Stimulated activated CD4-positive, alpha-beta T cell treated with anti-CD3 and anti-CD28 coated beads, TNF-alpha, amount 100 ng/mL, for 1 hour (primary cell): ENCODE data around the gene ZBTB20.

Source experiments
- DNase-seq, 3 donors: peaks; one replicate each; pipeline ENCODE4 v3.0.0-alpha.2; 2020; ENCODE audit warnings: low read depth in 3 of 3, low spot score in 1 of 3

Gene ZBTB20

DNA sequence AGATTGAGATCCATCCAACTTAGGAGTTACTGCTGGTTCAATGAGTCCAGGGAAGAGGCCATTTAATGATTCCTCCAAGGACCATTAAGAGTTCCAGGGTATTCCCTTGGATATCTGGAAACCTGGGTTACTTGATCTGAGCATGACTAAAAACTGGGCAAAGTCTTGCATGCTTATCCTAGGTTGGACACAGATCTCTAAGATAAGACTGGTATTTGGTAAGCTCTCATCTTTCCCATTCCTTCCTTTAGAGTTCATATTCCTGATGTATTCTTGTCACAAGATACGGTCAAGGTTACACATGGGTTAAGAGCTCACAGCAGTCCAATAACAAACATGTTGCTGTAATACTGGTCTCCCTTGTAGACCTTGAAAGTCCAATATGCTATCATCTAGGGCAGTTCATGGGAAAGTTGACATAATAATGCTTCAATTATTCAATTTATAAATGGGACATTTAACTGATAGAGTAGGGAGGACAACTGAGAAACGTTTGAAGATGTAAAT, 551.5 kb downstream of the ZBTB20 start:
- no peak for DNase-seq

DNA sequence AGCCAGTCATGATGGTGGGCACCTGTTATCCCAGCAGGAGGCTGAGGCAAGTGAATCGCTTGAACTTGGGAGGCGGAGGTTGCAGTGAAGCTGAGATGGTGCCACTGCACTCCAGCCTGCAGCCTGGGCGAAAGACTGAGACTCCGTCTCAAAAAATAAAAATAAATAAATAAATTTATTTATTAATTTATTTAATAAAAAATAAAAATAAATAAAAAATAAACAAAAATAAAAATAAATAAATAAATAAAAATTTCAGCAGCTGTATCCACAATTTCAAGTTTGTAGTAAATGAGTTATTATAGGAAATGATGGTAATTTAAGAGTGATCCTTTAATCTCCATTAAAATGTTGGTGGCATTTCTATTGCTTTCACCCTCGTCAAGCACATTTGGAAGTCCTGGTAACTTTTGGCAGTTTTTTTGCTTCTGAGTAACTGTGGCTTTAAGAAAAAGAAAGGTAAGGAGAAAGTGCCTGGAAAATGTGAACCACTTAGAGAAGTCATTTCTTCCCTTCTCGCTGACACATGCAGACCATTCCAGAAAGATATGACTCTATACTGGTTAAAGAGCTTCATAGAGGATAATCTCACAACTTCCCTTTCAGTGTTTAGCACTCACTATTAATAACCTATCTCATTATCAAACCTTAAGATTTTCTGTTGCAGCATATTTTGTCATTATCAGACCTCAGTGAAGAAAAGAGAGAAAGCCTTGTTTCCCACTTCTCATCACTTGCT, 556.6 kb downstream of the ZBTB20 start:
- DNase-seq, result no peak

DNA sequence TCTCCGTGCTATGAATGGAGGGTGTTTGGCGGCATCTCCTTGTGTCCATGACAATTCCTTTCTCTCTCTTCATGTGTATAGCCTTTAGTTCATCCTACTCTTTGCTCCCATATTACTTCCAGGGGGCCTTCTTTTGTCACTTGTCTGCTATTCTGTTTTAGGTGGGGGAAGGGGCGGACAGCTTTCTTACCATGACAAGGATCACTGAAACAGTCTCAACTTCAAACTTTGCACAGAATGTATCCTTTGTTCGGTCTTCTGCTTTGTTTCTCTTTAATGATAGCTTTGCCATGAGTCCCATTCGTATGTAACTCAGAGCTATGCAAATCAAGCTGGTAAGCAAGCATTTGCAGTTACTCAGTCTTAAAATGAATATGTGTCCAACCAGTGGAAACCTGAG, 559.1 kb downstream of the ZBTB20 start:
- no peak for DNase-seq

DNA sequence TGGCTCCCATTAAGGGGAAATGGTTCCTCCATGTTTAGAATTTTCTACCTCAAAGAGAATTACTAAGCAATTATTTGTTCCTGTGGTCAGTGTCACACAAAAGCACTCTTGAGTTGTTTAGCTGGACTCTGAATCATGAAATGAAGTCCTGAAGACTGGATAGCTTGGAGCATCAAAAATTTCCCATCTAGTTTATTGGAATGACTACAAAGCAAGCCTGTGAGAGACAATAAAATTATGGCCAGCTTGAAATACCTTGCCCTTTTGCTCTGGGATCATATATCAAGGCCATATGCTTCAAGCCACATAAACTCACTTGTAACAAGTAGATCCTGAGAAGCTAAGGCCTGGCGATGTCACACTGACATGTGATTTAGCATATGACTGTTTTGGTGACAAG, 561.0 kb downstream of the ZBTB20 start:
- no peak for DNase-seq

DNA sequence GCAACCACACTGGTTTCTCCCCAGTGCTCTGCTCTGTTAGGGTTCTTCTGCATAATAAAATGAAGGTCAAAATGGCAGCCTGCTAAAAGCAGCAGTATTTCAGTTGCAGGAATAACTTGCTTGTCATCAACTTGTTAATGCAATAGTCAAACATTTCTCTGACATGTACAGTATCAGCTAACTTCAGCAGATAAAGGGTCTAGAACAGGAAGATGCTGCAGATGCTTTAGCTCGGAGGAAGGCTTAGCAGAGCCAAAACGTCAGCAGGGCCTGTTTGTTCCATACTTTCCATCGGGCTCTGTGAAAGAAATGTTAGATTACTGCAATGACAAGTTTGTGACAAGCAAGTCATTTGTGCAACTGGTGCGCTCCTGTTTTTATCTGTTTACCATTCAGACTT, 561.4 kb downstream of the ZBTB20 start:
- no peak for DNase-seq

- DNase-seq, result no peak
Observed at GRCh38 chr3:114584734-114585371, 562.2 kb downstream of the ZBTB20 start.

DNA sequence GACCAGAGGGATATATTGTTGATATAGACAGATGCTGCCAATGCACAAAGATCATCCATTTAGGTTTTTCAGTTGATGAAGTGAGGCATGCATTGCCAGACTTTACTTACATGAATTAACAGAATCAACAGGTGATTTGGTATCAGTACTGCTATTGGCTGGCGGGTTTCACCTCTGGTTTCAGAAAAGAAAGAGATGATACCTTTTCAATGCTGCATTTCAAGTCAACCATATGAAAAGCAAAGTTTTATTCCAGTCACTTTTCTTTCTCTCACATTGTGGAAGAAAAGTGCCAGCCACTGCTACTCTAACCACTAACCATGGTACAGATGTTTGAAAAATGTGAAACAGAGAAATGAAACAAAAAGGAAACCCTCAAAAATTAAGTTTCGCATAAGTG, 564.2 kb downstream of the ZBTB20 start:
- no peak for DNase-seq

GRCh38 chr3:114572364-114573062, 574.6 kb downstream of the ZBTB20 start:
- DNase-seq, result no peak

GRCh38 chr3:114571363-114571762, 575.7 kb downstream of the ZBTB20 start:
- DNase-seq, result no peak

GRCh38 chr3:114569186-114569585, 577.9 kb downstream of the ZBTB20 start:
- no peak for DNase-seq

DNA sequence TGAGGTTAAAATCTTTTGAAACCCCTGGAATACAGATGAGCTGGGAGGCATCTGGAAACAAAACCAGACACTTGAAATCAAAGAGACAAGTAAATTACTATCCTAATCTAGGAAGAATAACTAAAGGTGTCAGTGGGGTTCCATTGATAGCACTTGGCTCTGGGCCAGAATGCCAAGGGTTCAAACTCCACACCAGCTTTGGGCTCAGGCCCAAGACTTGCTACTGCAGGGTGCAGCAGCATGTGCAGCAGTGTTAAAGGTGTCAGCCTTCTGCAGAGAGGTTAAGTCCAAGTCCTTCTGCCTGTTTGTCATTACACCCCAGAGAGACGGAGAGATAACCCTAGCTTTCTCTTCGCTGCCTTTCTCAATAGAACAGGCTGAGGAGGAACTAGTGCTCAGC, 579.3 kb downstream of the ZBTB20 start:
- DNase-seq, result no peak

GRCh38 chr3:114566767-114567166, 580.3 kb downstream of the ZBTB20 start:
- DNase-seq, result no peak

GRCh38 chr3:114566162-114566755, 580.8 kb downstream of the ZBTB20 start:
- DNase-seq, result no peak

DNA sequence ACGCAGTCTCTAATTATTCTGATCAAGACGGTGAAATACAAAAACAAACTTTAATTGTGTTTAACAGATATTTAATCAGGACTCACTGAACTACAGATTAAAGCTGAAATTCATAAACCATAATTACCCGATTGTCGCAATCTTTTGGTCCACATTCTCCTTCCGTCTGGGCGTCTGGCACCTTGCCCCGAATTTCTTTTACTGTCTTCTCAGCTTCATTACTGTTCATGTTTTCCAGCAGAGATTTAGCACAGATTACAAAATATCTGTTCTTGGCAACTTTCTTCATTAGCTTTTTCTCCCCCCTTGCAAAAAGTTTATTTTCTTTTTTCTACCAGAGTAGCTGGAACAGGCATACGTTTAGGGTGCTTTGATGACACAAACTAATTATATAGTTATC, 581.9 kb downstream of the ZBTB20 start:
- no peak for DNase-seq

- no peak for DNase-seq
Observed at GRCh38 chr3:114563720-114564119, 583.4 kb downstream of the ZBTB20 start.

- DNase-seq, result no peak
Observed at GRCh38 chr3:114562557-114562956, 584.5 kb downstream of the ZBTB20 start.

DNA sequence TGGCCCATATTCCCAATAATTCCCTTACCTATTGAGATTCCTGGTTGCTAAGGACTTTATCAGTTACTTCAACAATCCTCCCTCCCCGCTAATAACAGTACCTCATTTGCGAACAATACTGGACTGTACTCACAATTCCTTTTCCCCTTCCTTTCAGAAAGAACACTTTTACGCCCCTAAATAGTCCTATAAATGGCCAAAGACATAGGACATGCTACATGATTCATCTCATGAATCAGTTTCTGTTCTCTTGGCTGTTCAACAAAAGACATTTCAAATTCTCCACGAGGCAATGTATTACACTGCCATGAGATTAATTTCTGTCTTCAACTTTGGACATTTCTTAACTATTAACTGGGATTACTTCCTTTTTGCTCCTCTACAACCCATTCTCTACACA, 588.8 kb downstream of the ZBTB20 start:
- DNase-seq, result no peak

- no peak for DNase-seq
Observed at GRCh38 chr3:114557791-114558190, 589.3 kb downstream of the ZBTB20 start.

DNA sequence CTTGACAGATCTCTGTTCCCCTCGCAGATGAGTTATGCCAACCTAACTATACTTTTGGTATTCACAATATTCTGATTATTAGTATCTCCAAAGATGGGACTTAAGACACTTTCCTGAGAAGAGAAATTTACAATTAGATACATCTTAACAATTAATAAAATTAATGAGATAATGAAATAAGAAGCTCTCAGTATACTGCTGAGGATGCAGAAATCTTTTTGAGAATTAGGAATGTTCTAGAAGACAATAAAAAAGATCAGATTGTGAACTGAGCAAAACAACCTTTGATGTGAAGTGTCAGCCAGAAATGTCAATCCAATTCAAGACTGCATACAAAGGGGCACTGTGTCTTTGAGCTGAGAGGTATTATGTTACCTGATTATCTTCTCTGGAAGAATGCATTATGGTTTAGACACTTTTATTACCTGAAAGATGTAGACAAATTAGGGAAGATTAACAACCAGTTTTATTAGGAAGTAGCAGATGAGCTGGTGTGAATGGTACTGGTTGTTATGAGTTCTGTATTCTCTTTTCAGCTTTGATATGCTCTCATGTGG, 590.4 kb downstream of the ZBTB20 start:
- DNase-seq, result no peak

DNA sequence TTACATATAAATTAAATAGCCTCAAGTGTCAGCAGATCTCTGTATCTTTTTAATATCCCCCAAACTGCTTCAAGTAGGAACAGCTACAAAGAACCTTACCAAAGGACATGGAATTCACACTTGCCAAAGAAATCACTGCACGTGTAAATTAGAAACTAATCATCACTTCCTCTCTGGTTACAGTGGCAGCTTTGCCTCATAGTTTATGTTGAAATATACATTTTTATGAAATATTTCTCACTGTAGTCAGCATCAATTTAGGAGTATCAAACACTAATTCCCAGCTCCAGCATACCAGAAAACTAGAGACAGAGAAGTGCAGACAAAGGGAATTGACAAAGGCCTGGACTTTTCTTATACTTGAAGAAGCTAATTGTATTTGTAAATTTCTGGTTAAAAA, 592.4 kb downstream of the ZBTB20 start:
- no peak for DNase-seq

GRCh38 chr3:114553949-114554593, 593.0 kb downstream of the ZBTB20 start:
- no peak for DNase-seq
